ENCODE measurements around the gene SLC7A1.

SLC7A1 gene

DNA sequence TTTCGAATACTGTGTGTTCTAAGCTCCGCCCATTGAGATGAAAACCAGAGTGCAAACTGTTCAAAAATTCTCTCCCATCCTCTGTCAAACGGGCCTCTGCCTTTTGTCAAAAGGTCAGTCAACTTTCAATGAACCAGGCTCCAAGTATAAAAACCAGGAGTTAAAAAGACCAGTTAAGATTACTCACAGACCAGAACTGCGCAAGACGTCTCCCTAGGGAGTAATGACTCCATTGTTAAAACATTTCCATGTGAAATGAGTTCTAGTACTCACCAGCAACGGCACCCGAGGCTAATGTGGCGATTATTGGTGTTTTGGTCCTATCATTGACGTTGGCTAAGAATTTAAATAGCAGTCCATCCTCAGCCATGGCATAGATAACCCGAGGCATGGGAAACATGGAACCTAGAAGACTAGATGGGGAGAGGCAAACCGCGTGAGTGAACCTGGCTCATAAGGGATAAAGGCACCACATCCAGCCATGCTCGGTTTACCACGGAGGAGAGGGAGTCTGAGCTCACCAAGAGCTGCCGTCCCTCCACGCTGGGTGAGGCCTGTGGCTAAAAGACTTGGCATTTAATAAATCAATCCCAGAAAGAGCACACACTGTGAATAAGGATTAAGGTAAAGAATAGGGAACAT, 73.3 kb downstream of the SLC7A1 start:
- H2AFZ ChIP-seq (ENCODE audit: low read depth, low read length, severe bottlenecking), result no peak overlapping the region
- H3K9me3 ChIP-seq (ENCODE audit: insufficient read depth, low read length), result no peaks in the 10 kb centered on the region
- no peaks in the 10 kb centered on the region for H3K27me3 ChIP-seq (ENCODE audit: low read length)
- H3K4me3 ChIP-seq (ENCODE audit: insufficient read depth, low read length, poor library complexity, severe bottlenecking), result no peak overlapping the region
- H3K9ac ChIP-seq (ENCODE audit: low read length), result no peak overlapping the region
- TF ChIP-seq EZH2phosphoT487 (conservative IDR thresholded peaks at IDR 0.05; ENCODE audit: low read length), result no peak
- TF ChIP-seq, protein P1, sequence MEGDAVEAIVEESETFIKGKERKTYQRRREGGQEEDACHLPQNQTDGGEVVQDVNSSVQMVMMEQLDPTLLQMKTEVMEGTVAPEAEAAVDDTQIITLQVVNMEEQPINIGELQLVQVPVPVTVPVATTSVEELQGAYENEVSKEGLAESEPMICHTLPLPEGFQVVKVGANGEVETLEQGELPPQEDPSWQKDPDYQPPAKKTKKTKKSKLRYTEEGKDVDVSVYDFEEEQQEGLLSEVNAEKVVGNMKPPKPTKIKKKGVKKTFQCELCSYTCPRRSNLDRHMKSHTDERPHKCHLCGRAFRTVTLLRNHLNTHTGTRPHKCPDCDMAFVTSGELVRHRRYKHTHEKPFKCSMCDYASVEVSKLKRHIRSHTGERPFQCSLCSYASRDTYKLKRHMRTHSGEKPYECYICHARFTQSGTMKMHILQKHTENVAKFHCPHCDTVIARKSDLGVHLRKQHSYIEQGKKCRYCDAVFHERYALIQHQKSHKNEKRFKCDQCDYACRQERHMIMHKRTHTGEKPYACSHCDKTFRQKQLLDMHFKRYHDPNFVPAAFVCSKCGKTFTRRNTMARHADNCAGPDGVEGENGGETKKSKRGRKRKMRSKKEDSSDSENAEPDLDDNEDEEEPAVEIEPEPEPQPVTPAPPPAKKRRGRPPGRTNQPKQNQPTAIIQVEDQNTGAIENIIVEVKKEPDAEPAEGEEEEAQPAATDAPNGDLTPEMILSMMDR (IDR thresholded peaks at IDR 0.05; ENCODE audit: insufficient read depth, low read length, poor library complexity, severe bottlenecking), result no peak
- H4K20me1 ChIP-seq (ENCODE audit: low read depth, low read length), result peaks cover 4% of the 10 kb centered on the region; the same call in 1 of the 2 replicates
- H3K9me2 ChIP-seq (replicated peaks; ENCODE audit: insufficient read depth, low read length), result no peaks in the 10 kb centered on the region
- no peaks in the 10 kb centered on the region for H3F3A ChIP-seq (ENCODE audit: insufficient read depth)
- H3K36me3 ChIP-seq (ENCODE audit: low read length), result peaks cover 17% of the 10 kb centered on the region; the same call in 1 of the 2 replicates
- no peak overlapping the region for H3K27ac ChIP-seq (ENCODE audit: low read depth, low read length)
- no peaks in the 10 kb centered on the region for H3K79me2 ChIP-seq (ENCODE audit: insufficient read depth, low read length)
- H3K4me2 ChIP-seq (ENCODE audit: low read depth, low read length, poor library complexity, severe bottlenecking), result no peak overlapping the region

DNA sequence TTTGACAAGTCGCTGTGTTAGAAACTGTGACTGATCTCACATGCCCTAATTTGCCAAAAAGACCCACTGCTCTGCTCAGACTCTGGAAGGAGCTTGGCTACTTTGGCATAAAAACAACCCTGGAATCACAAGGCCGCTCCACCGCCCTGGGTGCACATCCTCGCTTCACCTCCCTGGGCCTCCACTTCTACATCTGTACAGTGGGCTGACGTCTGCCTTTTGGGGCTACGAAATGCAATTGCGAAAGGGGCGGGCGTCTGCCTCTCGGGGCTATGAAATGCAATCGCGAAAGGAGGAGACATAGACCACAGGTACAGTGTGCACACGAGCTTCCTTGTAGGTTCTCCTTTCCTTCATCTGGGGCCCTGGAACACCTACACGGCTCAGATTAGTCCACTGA, 74.2 kb downstream of the SLC7A1 start:
- Histone ChIP-seq H4K20me1 (ENCODE audit: low read depth, low read length) (peaks cover 4% of the 10 kb centered on the region; the same call in 1 of the 2 replicates), H3K9me2 (replicated peaks; ENCODE audit: insufficient read depth, low read length) (no peaks in the 10 kb centered on the region), H3K4me3 (ENCODE audit: insufficient read depth, low read length, poor library complexity, severe bottlenecking) (no peak overlapping the region), H3K36me3 (ENCODE audit: low read length) (peaks cover 17% of the 10 kb centered on the region; the same call in 1 of the 2 replicates), H3F3A (ENCODE audit: insufficient read depth) (no peaks in the 10 kb centered on the region), H3K9ac (ENCODE audit: low read length) (no peak overlapping the region), H3K4me2 (ENCODE audit: low read depth, low read length, poor library complexity, severe bottlenecking) (no peak overlapping the region), H3K9me3 (ENCODE audit: insufficient read depth, low read length) (no peaks in the 10 kb centered on the region), H3K79me2 (ENCODE audit: insufficient read depth, low read length) (no peaks in the 10 kb centered on the region), H3K27ac (ENCODE audit: low read depth, low read length) (no peak overlapping the region), H2AFZ (ENCODE audit: low read depth, low read length, severe bottlenecking) (no peak overlapping the region), H3K27me3 (ENCODE audit: low read length) (no peaks in the 10 kb centered on the region)
- TF ChIP-seq, protein P1 (IDR thresholded peaks at IDR 0.05; ENCODE audit: insufficient read depth, low read length, poor library complexity, severe bottlenecking), result no peak
- no peak for TF ChIP-seq EZH2phosphoT487 (conservative IDR thresholded peaks at IDR 0.05; ENCODE audit: low read length)

DNA sequence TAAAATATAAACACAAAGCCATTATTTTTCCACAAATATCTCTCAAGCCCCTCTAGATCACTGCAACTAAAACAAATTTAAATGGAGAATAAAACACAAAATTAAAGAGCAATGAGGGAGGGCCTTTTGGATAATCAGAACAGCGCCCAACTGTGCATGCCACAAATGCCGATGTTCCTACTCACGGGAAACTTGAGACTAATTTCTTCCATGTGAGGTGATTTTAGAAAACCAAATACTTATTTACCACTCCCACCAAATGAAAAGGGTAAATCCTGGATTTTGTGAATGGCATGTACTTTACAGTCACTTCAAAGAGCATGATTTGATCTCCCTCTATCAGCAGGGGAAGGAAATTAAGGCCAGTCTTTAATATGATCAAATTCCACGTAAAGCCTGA, 74.8 kb downstream of the SLC7A1 start:
- no peaks in the 10 kb centered on the region for H3K9me2 ChIP-seq (replicated peaks; ENCODE audit: insufficient read depth, low read length)
- H3K27ac ChIP-seq (ENCODE audit: low read depth, low read length), result no peak overlapping the region
- H3K4me2 ChIP-seq (ENCODE audit: low read depth, low read length, poor library complexity, severe bottlenecking), result no peak overlapping the region
- H2AFZ ChIP-seq (ENCODE audit: low read depth, low read length, severe bottlenecking), result no peak overlapping the region
- H3K27me3 ChIP-seq (ENCODE audit: low read length), result no peaks in the 10 kb centered on the region
- no peaks in the 10 kb centered on the region for H3K79me2 ChIP-seq (ENCODE audit: insufficient read depth, low read length)
- TF ChIP-seq EZH2phosphoT487 (conservative IDR thresholded peaks at IDR 0.05; ENCODE audit: low read length), result no peak
- TF ChIP-seq, protein P1 (IDR thresholded peaks at IDR 0.05; ENCODE audit: insufficient read depth, low read length, poor library complexity, severe bottlenecking), result no peak
- H4K20me1 ChIP-seq (ENCODE audit: low read depth, low read length), result peaks cover 4% of the 10 kb centered on the region; the same call in 1 of the 2 replicates
- no peak overlapping the region for H3K9ac ChIP-seq (ENCODE audit: low read length)
- H3K4me3 ChIP-seq (ENCODE audit: insufficient read depth, low read length, poor library complexity, severe bottlenecking), result no peak overlapping the region
- peaks cover 17% of the 10 kb centered on the region; the same call in 1 of the 2 replicates for H3K36me3 ChIP-seq (ENCODE audit: low read length)
- no peaks in the 10 kb centered on the region for H3F3A ChIP-seq (ENCODE audit: insufficient read depth)
- H3K9me3 ChIP-seq (ENCODE audit: insufficient read depth, low read length), result no peaks in the 10 kb centered on the region
